HG03159 (cell line): ENCODE results near the gene MIGA1.
A peak's percentile ranks its signal among the peaks of the same experiment; 100 is the strongest.

ENCODE experiments used
- ATAC-seq: cut with Tn5 transposase; IDR thresholded peaks from one replicate; pipeline ENCODE4 v1.9.1; 2021; ENCODE audit warnings: mild to moderate bottlenecking, moderate library complexity; ENCODE audit not compliant: unreplicated experiment

Gene MIGA1

DNA sequence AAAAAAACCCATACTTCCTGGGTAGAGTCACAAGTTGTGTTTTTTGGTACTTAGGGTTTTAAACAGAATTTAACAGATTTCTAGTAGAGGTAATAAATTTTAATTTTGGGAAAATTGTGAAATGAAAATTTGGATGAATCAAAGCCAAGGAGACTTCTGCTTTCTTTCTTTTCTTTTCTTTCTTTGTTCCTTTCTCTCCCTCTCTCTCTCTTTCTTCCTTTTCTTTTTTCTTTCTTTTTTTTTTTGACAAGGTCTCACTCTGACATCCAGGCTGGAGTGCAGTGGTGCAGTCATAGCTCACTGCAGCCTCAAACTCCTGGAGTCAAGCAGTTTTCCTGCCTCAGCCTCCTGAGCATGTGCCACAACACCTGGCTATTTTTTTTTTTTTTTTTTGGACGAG is 62.1 kb downstream of the MIGA1 start:
- no peak for ATAC-seq

DNA sequence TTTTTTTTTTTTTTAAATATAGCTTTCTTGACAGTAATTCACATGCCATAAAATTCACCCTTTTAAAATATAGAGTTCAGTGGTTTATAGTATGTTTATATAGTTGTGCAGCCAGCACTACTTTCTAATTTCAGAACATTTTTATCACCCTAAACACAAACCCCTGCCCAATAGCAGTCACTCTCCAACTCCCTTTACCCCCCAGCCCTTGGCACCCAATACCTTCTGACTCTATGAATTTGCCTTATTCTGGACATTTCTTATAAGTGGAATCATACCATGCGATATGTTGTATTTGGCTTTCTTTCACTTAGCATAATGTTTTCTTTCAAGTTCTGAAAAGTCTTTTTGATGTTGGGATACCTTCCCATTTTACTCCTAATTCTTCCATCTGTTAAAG is 66.5 kb downstream of the MIGA1 start:
- no peak for ATAC-seq

DNA sequence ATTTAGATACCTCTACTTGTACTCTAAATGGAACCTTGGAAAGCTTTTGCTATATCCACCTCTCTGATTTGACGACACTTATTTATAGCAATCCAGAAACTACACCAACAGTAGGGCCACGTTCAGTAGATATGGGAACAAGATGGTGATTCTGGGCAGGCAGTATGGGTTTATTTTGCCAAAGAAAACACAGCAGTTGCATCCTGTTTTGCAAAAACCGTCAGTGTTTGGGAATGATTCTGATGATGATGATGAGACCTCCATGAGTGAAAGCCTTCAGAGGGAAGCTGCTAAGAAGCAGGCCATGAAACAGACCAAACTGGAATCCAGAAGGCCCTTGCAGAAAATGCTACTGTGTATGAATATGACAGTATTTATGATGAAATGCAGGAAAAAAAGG is 67.5 kb downstream of the MIGA1 start:
- ATAC-seq = no peak

DNA sequence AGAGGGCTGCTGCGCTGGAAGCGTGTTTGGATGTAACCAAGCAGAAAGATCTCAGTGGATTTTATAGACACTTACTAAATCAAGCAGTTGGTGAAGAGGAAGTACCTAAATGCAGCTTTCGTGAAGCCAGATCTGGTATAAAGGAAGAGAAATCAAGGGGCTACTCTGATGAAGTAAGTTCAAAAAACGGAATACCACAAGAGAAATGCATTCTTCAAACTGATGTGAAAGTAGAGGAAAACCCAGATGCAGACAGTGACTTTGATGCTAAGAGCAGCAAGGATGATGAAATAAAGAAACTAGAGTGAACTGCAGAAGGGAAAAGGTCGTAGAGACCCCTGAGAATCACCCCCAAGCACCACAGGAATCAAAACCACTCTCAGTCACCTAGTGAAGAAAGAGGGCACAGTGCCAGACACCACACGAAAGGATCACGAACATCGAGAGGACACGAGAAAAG is 68.2 kb downstream of the MIGA1 start:
- peak; percentile 49 for ATAC-seq

DNA sequence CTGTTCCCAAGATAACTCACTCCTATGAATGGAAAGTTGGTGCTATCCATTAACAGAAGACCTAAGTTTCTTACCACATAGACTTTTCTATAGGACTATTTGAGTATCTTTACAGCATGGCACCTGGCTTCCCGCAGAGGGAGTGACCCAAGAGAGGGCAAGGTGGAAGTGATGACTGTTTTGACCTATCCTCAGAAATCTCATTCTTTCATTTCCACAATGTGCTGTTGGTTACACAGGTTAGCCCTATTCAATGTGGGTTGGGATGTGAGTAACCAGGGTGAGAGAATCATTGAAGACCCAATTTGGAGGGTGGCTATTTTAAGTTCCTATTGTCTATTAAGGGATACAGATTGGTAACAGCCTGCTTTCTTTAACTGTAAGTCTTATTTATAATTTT is 70.6 kb downstream of the MIGA1 start:
- no peak for ATAC-seq

DNA sequence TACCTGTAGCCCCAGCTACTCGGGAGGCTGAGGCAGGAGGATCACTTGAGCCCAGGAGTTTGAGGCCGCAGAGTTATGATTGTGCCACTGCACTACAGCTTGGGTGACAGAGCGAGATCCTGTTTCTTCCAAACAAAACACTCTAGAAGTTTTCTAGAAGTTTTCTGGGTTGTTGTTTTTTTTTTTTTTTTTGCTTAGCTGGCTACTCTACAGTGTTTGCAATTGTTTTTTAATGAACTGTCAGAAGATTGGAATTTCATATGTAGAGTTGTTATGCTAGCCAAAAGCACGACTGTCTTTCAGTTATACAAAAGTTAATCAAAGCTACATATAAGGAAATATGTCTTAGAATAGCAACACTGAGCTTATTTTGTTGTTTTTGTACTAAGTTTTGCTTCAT is 78.1 kb downstream of the MIGA1 start:
- ATAC-seq = no peak

DNA sequence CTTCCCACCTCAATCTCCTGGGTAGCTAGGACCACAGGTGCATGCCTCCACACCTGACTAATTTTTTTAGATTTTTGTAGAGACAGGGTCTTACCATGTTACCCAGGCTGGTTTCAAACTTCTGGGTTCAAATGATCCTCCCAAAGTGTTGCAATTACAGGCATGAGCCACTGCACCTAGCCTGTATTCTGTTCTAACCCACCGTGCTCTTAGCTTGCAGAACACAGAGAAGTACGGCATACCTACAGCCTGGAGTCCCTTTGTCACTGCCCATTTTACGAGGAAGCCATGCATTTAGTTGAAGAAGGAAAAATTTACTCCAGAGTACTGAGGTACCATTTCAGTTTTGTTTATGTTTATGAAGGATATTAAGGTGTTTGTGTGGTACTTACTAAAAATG is 79.3 kb downstream of the MIGA1 start:
- ATAC-seq = no peak

DNA sequence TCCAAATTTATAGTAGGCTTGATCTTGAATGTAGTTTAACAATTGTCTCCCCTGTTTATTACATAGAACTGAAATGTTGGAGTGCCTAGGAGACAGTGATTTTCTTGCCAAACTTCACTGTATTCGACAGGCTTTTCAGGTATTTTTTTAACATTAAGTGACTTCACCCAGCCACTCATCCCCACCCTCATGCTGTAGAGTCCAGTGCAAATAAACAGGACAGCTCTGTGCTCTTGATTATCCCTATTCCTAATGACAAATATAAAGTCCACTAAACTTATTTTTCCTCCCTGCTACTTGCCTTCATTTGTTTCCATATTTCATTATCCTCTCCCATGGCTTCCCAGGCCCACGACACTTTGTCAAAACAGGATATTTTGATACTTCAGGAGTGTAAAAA is 79.8 kb downstream of the MIGA1 start:
- no peak for ATAC-seq

DNA sequence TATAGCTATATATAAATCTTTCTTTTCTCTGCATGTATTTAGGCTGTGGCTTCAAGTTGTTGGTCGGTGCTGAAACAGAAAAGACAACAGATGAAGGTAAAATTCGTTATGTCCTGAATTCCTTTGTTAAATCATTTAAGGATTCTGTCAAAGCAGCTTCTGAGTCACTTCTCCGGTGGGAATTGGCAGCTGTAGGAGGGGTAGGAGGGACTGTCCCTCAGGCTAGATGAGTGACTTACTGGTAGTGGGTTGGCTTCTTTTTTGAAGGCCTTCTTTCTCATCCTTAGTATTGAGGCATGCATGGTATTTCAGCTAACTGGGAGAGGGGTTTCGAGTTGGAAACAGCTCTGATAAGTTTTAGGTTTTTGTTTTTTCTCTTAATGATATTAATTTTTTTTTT is 86.8 kb downstream of the MIGA1 start:
- no peak for ATAC-seq

DNA sequence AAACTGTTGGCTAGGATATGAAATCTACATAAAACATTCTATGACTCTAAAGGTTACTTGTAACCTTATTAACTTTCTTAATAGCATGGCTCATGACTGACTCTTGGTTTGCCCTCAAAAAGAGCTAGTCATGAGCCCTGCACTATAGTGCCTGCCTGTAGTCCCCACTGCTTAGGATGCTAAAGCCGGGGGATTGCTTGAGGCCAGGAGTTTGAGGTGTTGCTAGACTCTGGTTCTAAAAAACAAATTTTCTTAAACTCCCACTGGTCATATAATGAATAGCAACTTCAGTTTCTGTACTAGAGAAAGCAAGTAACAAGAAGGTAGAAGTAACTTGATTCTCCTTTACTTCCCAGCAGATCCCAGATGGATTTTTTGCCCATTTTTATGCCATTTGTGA is 93.2 kb downstream of the MIGA1 start:
- ATAC-seq = no peak

DNA sequence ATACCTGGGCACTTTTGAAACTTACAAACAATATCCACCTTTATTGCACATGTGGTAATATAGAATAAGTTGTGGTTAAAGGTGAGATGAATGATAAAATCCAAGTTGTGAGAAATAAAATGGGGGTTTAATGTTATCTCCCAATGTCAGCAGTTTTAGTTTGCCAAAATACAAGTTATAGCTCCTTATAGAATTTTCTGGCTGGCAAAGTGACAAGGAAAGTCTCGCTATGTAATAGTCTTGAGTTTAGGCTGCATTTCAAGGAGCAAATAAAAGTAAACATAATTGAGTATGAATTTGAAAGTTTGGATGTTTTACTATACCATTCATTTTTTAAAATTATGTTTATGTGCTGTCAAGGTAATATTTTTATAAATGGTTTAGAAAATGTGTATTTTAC is 94.0 kb downstream of the MIGA1 start:
- ATAC-seq = no peak

DNA sequence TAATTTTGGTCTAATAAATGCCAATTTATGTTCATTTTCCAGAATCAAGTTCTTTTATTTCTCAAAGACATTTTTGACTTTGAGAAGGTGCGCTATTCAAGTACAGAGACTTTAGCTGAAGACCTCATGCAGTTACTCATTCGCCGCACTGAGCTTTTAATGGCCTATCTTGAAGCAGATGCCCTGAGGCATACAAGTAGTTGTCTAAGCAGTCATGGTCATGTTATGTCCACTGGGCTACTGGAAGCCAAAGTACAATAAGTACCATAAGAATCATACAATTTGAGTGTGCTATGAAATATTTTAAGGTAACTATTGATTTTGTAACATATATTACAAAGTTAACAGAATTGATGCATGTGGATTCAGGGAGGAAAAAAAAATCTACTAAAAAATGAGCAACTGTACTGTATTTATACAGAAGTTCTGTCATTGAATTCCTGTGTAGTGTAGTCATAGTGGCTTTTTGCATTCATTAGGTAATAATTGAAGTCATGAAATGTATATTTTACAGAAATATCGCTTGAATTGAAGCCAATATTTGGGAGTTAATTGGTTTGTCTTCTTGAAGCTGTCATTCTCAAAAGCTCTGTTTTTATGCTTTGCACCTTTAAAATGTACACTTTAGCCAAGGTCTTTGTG is 95.5 kb downstream of the MIGA1 start:
- ATAC-seq = no peak

DNA sequence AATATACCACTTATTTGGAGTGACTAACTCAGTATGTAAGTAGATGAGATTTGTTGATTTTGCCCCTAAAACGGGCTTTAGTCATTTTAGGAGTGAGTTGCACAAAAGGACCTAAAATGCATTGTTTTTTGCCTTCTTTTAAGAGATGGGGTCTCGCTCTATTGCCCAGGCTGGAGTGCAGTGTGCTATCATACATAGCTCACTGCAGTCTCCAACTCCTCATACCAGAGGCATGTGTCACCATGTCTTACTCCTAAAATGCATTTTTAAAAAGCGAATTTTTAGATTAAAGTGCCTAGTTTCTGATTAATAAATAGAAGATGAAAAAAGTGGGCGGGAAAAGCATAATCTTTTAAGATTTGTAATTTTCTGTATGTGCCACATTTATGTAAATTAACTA is 97.4 kb downstream of the MIGA1 start:
- no peak for ATAC-seq

DNA sequence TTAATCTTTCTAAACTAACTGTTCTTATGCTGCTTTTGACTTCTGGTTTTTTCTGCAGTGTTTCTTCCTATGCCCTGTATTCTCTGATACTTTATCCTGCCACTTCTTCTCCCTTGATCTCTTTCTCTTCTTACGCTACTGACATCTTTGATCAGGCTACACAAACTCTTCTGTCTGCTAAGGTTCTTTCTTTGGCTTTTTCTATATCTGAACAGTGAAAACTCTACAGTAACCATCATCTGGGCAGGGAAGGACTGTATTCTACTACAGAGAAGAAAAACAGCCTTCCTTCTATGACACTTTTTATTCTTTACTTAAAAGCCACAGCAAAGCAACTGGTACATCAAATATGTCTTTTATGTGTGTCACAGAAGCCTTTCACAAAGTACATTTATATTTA is 101.6 kb downstream of the MIGA1 start:
- no peak for ATAC-seq

DNA sequence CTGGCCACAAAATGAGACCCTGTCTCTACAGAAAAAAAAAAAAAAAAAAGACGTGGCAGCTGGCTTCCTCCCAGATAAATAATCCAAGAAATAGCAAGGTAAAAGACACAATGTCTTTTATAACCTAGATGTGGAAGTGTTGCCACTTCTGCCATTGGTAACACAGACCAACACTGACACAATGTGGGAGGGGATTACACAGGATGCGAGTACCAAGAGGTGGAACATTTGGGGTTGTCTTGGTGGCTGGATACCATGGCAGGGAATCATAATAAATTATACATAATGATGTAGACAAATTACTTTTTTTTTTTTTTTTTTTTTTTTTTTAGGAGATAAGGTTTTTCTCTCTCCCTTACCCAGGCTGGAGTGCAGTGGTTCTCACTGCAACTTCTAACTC is 103.0 kb downstream of the MIGA1 start:
- no peak for ATAC-seq

DNA sequence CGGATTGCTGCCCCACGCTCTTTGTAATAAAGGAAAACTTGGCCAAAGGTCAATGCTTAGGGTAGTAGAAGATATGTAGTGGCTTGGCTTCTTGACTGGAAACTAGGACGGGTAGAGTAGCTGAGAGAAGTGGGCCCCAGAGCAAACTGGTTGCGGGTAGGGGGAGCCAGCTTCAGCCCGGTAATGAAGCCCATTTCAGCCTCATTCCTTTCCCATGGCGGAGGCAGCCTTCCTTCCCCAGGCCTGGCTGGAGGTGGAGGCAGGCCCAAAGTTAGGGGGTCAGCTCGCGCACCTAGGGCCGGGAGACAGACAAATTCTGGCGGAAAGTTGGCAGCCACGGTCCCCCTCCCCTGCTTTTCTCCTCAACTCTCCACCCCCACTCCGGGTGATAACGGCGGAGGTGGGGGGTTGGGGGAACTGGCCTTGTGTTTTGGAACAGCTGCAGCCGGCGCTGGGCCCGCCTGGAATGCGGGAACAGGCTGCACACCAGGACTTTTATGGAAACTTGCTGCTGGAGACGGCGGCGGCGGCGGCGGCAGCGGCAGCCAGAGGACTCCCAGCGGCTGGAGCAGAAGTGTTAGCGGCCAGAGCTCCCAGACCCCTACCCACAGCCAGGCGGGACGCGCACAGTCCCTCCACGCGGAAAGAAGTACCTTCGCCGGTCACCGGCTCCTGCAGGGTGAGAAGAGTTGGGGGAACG is 108.8 kb downstream of the MIGA1 start, which contains the start of gene NEXN:
Gene NEXN (plus strand): TSS at position 544 of the 700 bp plus-strand sequence. CDS start 27,483 bp downstream, outside the sequence.
- ATAC-seq = peak; percentile 23

DNA sequence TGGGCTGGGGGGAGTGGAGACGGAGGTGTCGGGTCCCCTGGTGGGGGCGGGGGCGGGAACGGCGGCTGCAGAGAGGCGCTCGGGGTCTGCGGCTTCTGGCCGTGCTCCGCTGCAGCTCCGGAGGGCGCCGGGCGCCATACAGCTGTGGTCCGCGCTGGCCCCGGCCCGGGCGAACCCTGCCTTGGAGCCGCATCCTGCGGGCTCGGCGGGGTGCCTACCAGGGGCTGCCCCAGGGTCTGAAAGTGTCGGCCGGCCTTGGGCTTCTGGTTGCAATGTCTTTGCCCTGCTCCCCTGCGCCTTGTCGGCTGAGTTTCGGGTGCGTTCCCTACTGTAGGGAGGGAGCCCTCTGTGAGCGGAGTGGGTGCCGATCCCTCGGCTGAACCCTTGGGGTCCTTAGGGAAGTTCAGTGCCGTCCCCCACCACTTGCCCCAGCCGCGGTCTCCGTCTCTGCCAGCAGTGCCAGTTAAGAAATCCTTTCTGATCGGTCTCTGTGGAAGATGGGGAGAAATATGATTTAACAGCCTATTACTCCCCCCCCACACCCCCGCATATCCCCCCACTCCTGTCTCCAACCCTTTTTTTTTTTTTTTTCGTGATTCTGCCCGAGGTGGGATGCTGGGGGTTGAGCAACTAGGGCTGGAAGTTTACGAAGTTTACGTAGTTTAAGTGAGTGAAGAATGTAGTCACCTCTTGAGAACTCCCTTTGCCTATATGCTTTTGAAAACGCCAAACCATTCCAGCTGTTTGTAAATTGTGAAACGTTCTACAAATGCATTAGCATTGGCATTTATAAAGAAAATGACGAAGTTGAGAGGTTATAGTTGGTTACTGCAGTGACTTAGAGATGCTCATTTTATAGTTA is 109.6 kb downstream of the MIGA1 start:
- ATAC-seq = peak; percentile 74

DNA sequence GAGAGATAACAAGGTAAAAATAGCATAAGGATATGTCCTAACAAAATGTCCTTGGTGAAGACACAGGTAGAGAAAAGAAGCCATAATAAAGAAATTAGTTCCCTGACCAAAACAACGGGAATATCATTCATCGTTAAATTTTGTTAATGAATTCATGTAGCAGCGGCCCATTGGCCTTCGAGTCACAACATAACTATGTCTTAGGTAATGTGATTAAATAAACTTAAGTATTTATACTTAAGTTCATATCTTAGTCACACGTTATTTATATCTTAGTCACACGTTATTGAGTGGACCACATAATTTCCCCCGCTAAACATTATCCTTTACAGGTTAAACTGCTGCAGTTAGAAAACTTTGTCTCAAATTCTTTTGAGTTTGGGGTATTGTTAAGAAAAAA is 110.2 kb downstream of the MIGA1 start:
- no peak for ATAC-seq

DNA sequence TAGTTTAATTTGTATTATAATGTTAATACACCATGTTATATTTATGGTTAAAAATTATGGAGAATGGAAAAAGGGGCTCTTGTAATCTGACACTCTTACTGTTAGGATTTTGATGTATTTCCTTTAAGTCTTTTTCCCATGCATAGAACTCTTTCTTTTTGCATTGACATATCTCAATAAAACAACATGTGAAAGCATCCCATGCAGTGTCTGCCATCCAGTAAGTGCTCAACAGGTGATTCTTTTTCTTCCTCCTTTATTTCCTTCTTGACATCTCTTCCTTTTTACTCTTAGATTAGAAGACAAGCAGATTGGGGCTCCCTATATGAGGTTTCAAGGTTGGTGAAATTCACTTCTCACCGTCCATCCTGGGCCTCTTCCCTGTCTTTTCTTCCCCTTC is 111.8 kb downstream of the MIGA1 start:
- ATAC-seq = no peak

DNA sequence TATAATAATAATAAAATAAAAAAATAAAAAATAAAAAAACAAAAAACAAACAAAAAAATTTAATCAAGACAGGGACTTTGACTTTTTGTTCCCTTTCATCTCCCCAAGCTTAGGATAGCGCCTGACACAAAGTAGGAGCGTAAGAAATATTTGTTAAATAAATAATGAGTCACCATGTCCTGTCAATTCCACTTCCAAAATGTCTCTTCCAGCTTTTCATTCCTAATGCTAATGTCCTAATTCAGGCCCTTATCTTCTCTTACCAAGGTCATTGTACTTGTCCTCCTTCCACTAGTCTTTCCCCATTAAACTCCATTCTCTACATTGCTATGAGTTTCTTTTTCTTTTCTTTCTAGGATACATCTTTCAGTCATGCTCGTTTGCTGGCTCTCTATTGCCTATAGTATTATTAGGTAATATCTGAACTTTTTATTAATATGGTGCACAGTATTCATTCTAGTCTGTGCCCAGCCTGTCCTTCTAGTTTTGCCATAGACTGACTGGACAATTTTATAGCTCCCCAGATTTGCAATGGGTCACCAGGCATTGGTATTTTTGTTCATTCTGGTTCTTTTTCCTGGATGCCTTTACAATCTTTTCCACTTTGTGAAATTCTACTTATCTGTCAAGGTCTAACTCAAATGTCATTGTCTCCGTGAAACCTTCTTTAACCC is 120.3 kb downstream of the MIGA1 start:
- ATAC-seq = no peak

DNA sequence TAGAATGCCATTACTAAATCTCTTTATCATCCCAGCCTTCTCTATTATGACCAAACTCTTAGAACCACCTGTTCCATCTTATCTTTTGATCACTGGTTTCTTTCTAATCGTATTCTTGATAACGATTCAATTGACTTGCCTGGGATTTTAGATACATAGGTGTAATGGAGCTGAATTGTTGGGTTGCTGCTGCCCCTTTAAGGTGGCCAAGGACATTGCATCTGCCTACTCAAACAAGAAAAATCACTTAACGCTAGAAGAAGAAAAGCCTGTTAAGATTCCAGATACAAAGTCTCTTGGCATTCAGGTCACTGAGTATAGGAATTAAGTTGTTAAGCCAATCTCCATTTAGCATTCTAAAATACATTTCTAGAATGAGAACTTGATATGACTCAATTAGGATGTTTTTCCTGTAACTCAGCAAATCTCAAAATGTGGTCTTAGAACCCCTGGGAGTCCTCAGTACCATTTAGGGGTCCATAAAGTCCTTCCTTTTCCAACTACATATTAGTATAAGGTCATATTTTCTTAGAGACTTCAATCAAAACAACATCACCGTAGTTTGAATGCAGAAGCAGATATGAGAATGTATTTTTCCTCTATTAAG is 121.3 kb downstream of the MIGA1 start:
- no peak for ATAC-seq
